Measurements from ENCODE around the gene TMEM176A. TPM values are rescaled to one million over a fixed set of nuclear protein-coding genes. Genes with fewer than 3 reads are reported as not detected.

The TMEM176A gene
- total and polyA plus RNA-seq, 2 of the 8 experiments (the other 6 are each of a cell fraction or from before 2014, with no cell fraction given), result 1.3 to 1.5 TPM

DNA sequence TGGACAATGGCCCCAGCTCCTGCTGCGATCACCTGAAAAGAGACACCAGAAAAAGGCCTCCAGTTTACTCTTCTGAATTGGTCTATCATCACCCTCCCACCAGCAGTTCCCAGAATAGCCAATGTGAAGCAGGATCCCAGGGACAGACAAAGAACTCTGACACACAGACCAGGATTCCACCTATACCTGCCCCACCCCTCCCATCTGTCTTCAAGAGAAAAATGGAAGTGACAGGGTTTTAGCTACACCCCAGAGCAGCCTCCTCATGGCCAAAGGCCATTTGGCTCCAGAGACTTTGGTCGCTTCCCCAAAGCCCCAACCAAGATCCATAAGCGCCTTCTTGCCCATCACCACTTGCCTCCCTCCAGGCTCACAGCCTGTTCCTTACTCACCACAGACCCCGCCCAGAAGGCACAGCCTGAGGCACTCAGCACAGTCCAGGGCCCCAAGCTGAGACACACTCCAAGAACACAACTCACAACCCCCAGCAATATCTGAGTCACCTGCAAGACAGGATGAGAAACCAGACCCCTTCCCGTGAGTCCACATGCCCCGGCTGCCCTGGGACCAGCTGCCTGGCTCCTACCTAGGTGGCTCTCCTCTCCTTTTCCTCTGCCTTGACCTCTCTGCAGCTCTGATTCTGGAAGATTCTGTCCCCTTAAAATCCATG, 6.9 kb upstream of the TMEM176A start (continued):
- TF ChIP-seq, protein P1, sequence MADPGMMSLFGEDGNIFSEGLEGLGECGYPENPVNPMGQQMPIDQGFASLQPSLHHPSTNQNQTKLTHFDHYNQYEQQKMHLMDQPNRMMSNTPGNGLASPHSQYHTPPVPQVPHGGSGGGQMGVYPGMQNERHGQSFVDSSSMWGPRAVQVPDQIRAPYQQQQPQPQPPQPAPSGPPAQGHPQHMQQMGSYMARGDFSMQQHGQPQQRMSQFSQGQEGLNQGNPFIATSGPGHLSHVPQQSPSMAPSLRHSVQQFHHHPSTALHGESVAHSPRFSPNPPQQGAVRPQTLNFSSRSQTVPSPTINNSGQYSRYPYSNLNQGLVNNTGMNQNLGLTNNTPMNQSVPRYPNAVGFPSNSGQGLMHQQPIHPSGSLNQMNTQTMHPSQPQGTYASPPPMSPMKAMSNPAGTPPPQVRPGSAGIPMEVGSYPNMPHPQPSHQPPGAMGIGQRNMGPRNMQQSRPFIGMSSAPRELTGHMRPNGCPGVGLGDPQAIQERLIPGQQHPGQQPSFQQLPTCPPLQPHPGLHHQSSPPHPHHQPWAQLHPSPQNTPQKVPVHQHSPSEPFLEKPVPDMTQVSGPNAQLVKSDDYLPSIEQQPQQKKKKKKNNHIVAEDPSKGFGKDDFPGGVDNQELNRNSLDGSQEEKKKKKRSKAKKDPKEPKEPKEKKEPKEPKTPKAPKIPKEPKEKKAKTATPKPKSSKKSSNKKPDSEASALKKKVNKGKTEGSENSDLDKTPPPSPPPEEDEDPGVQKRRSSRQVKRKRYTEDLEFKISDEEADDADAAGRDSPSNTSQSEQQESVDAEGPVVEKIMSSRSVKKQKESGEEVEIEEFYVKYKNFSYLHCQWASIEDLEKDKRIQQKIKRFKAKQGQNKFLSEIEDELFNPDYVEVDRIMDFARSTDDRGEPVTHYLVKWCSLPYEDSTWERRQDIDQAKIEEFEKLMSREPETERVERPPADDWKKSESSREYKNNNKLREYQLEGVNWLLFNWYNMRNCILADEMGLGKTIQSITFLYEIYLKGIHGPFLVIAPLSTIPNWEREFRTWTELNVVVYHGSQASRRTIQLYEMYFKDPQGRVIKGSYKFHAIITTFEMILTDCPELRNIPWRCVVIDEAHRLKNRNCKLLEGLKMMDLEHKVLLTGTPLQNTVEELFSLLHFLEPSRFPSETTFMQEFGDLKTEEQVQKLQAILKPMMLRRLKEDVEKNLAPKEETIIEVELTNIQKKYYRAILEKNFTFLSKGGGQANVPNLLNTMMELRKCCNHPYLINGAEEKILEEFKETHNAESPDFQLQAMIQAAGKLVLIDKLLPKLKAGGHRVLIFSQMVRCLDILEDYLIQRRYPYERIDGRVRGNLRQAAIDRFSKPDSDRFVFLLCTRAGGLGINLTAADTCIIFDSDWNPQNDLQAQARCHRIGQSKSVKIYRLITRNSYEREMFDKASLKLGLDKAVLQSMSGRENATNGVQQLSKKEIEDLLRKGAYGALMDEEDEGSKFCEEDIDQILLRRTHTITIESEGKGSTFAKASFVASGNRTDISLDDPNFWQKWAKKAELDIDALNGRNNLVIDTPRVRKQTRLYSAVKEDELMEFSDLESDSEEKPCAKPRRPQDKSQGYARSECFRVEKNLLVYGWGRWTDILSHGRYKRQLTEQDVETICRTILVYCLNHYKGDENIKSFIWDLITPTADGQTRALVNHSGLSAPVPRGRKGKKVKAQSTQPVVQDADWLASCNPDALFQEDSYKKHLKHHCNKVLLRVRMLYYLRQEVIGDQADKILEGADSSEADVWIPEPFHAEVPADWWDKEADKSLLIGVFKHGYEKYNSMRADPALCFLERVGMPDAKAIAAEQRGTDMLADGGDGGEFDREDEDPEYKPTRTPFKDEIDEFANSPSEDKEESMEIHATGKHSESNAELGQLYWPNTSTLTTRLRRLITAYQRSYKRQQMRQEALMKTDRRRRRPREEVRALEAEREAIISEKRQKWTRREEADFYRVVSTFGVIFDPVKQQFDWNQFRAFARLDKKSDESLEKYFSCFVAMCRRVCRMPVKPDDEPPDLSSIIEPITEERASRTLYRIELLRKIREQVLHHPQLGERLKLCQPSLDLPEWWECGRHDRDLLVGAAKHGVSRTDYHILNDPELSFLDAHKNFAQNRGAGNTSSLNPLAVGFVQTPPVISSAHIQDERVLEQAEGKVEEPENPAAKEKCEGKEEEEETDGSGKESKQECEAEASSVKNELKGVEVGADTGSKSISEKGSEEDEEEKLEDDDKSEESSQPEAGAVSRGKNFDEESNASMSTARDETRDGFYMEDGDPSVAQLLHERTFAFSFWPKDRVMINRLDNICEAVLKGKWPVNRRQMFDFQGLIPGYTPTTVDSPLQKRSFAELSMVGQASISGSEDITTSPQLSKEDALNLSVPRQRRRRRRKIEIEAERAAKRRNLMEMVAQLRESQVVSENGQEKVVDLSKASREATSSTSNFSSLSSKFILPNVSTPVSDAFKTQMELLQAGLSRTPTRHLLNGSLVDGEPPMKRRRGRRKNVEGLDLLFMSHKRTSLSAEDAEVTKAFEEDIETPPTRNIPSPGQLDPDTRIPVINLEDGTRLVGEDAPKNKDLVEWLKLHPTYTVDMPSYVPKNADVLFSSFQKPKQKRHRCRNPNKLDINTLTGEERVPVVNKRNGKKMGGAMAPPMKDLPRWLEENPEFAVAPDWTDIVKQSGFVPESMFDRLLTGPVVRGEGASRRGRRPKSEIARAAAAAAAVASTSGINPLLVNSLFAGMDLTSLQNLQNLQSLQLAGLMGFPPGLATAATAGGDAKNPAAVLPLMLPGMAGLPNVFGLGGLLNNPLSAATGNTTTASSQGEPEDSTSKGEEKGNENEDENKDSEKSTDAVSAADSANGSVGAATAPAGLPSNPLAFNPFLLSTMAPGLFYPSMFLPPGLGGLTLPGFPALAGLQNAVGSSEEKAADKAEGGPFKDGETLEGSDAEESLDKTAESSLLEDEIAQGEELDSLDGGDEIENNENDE (IDR thresholded peaks at IDR 0.05; ENCODE audit: insufficient replicate concordance, low read length), result no peak
- no peak for TF ChIP-seq EGR1 (IDR thresholded peaks at IDR 0.05; ENCODE audit: borderline replicate concordance, low read depth, low read length)
